Aorta (tissue), 5 donors: ENCODE results near the gene AQP7. TPM values are rescaled to one million over a fixed set of nuclear protein-coding genes. Genes with fewer than 3 reads are reported as not detected.
"Not testable (repeated sequence)": the region's sequence is repeated elsewhere in the genome, so short reads cannot be mapped to it uniquely, and the experiment has no call there.

Experiments used
- ATAC-seq: fragments of 200-7000 bp; cut with Tn5 transposase; one replicate; pipeline ENCODE4 v1.9.1; 2022; ENCODE audit warnings: moderate library complexity; ENCODE audit not compliant: low FRiP score
- DNase-seq, 2 donors: peaks; one replicate each; pipeline ENCODE4 v3.0.0-alpha.2; 2020
- H3K27ac ChIP-seq, 2 donors: one replicate each; pipeline ENCODE4 v1.5.1; 2013; ENCODE audit warnings: low read length in 2 of 2, mild to moderate bottlenecking in 2 of 2, moderate library complexity in 2 of 2, control low read depth in 1 of 2, inconsistent platforms in 1 of 2, low read depth in 1 of 2
- H3K27me3 ChIP-seq, 2 donors: one replicate each; pipeline ENCODE4 v1.6.1; 2013; ENCODE audit warnings: control low read depth in 1 of 2, low read length in 1 of 2, mild to moderate bottlenecking in 1 of 2, moderate library complexity in 1 of 2; ENCODE audit not compliant: insufficient read depth in 2 of 2, control insufficient read depth in 1 of 2
- H3K36me3 ChIP-seq, 2 donors: one replicate each; pipeline ENCODE4 v1.6.1; 2013; ENCODE audit warnings: control low read depth in 1 of 2, low read length in 1 of 2, mild to moderate bottlenecking in 1 of 2; ENCODE audit not compliant: insufficient read depth in 2 of 2, control insufficient read depth in 1 of 2
- H3K4me1 ChIP-seq, 2 donors: one replicate each; pipeline ENCODE4 v1.6.1; 2013; ENCODE audit warnings: low read length in 2 of 2, control low read depth in 1 of 2, mild to moderate bottlenecking in 1 of 2, moderate library complexity in 1 of 2; ENCODE audit not compliant: insufficient read depth in 2 of 2, control insufficient read depth in 1 of 2
- H3K4me3 ChIP-seq, 2 donors: one replicate each; pipeline ENCODE4 v1.5.1; 2013; ENCODE audit warnings: low read length in 2 of 2, control low read depth in 1 of 2, mild to moderate bottlenecking in 1 of 2
- H3K9me3 ChIP-seq: one replicate; pipeline ENCODE4 v1.6.1; 2013; ENCODE audit warnings: mild to moderate bottlenecking, low read length; ENCODE audit not compliant: control insufficient read depth
- WGBS, 2 donors: extraction: QIAGEN DNeasy Blood & Tissue Kit; methylation state at CpG; one replicate each; pipeline ENCODE4 v1.1.7; 2013; 5-methylcytosine and 5-hydroxymethylcytosine counted together
- intact Hi-C, 2 donors: fragments of 100-400 bp; cut with DNase I; formaldehyde crosslinking; loops; one replicate each; pipeline versions ENCODE4 v1.14.2 to v1.15.0; 2022
- polyA plus RNA-seq, 2 donors: library from polyadenylated mRNA; stranded (reverse); fragments of 200-250 nt; gene quantifications; one replicate each; pipeline ENCODE4 v1.2.3, GENCODE V29; 2013
- total RNA-seq, 2 donors: library from RNA; stranded (reverse); fragmentation: NEBNext Ultra II Directional; extraction: Animal tissue kit (Norgen Biotek cat#: 25700); gene quantifications; one replicate each; pipeline ENCODE4 v1.2.1, GENCODE V29; 2021
- donor health status: healthy with polysubstance abuse.
- donor health status: Bipolar disorder and iron deficiency.
- donor health status: DM: no; HTN: no; CAD: no.
- donor health status: DM: no; HTN: no; CAD: no.
- donor health status: DM: yes; HTN: yes; CAD: no.

AQP7 gene
- total and polyA plus RNA-seq, 4 donors, result 1.4 to 12.0 (median 5.9) TPM

- ATAC-seq, result no peak
- intact Hi-C loops, result loop anchor here (1.0 to 5.0 kb wide), 3 partner anchors 39 to 91 kb away; no protein-coding TSS in a partner anchor
These were observed 26.5 kb downstream of the AQP7 start for GRCh38 chr9:33375841-33376321.

GRCh38 chr9:33375238-33375840 is 27.0 kb downstream of the AQP7 start:
- Histone ChIP-seq H3K27ac (peak overlapping the region in 1 of 2 donors; percentile 34), H3K4me3 (no peak overlapping the region), H3K27me3 (no peaks in the 10 kb centered on the region), H3K4me1 (no peaks in the 10 kb centered on the region), H3K36me3 (peaks cover 0 to 2% of the 10 kb centered on the region in 2 donors), H3K9me3 (no peaks in the 10 kb centered on the region)
- intact Hi-C loops, result loop anchor here (1.0 to 5.0 kb wide), 3 partner anchors 39 to 92 kb away; no protein-coding TSS in a partner anchor
- DNase-seq, result no peak
- peak; percentile 54 for ATAC-seq
- 45 to 49% methylated on average over 15 of the region's 15 CpGs for WGBS, 2 donors

More at GRCh38 chr9:33375841-33376321, 26.5 kb downstream of the AQP7 start:
- 95 to 96% methylated on average over 7 of the region's 7 CpGs for WGBS, 2 donors
- H3K27me3 ChIP-seq, result no peaks in the 10 kb centered on the region
- peaks cover 0 to 2% of the 10 kb centered on the region in 2 donors for H3K36me3 ChIP-seq
- H3K4me3 ChIP-seq, result no peak overlapping the region
- no peaks in the 10 kb centered on the region for H3K9me3 ChIP-seq
- no peaks in the 10 kb centered on the region for H3K4me1 ChIP-seq
- no peak overlapping the region for H3K27ac ChIP-seq
- no peak for DNase-seq

GRCh38 chr9:33374634-33375237 is 27.6 kb downstream of the AQP7 start:
- H3K9me3 ChIP-seq, result no peaks in the 10 kb centered on the region
- intact Hi-C loops, result loop anchor here (1.0 to 5.0 kb wide), 3 partner anchors 40 to 93 kb away; no protein-coding TSS in a partner anchor
- H3K4me3 ChIP-seq, result no peak overlapping the region
- DNase-seq (peak in 1 of 2 donors; percentile 78), ATAC-seq (peak; percentile 90)
- WGBS, 2 donors, result 60 to 63% methylated on average over 6 of the region's 6 CpGs
- no peaks in the 10 kb centered on the region for H3K4me1 ChIP-seq
- no peak overlapping the region for H3K27ac ChIP-seq
- no peaks in the 10 kb centered on the region for H3K27me3 ChIP-seq
- peaks cover 0 to 2% of the 10 kb centered on the region in 2 donors for H3K36me3 ChIP-seq

DNA sequence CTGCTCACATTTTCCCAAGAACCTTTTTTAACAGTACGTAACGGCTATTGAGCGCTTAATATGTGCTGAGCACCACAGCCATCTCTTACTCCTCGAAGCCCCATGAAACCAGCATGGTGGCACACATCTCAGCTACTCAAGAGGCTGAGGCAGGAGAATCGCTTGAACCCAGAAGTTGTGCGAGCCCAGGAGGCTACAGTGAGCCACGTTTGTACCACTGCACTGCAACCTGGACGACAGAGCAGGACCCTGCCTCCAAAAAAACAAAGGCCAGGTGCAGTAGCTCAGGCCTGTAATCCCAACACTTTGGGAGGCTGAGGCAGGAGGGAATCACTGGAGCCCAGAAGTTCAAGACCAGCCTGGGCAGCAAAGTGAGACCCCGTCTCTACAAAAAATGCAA is 28.2 kb downstream of the AQP7 start:
- peaks cover 0 to 2% of the 10 kb centered on the region in 2 donors for H3K36me3 ChIP-seq
- no peaks in the 10 kb centered on the region for H3K4me1 ChIP-seq
- H3K27ac ChIP-seq, result no peak overlapping the region
- intact Hi-C loops, result loop anchor here in 1 of 2 donors (2.0 kb wide), 1 partner anchor 41 kb away; no protein-coding TSS in a partner anchor
- DNase-seq, result no peak
- H3K27me3 ChIP-seq, result no peaks in the 10 kb centered on the region
- WGBS, 2 donors, result 82 to 86% methylated on average over 9 of the region's 9 CpGs
- no peak overlapping the region for H3K4me3 ChIP-seq
- H3K9me3 ChIP-seq, result no peaks in the 10 kb centered on the region
- no peak for ATAC-seq

DNA sequence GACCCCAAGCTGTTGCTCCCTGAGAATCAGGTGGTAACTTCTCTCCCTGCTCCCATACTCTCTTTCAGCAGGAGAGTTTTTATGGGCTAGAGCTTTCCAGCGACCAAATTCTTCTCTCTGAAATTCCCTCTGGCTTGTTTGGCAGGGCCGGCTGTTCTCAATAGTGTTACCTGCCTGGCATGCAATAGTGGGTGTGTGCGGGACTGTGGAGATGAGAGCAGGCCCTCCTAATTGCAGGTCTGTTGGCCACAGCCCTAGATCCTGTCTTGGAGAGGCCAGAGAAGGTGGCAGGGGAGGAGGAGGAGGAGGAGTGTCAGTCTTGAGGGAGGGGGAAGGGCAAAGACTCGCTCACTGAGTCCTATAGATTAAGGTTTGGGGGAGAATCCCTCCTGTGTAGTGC is 29.5 kb downstream of the AQP7 start:
- Histone ChIP-seq H3K4me1 (no peaks in the 10 kb centered on the region), H3K9me3 (no peaks in the 10 kb centered on the region), H3K36me3 (peaks cover 0 to 6% of the 10 kb centered on the region in 2 donors), H3K27me3 (no peaks in the 10 kb centered on the region), H3K27ac (no peak overlapping the region), H3K4me3 (no peak overlapping the region)
- 76 to 79% methylated on average over 4 of the region's 4 CpGs for WGBS, 2 donors
- no peak for DNase-seq
- ATAC-seq, result no peak
- intact Hi-C loops, result no loop called here

- Histone ChIP-seq H3K4me3 (no peak overlapping the region), H3K27ac (no peak overlapping the region), H3K27me3 (no peaks in the 10 kb centered on the region), H3K36me3 (peaks cover 5 to 10% of the 10 kb centered on the region in 2 donors), H3K9me3 (no peaks in the 10 kb centered on the region), H3K4me1 (no peaks in the 10 kb centered on the region)
- ATAC-seq, result no peak
- no peak for DNase-seq
- intact Hi-C loops, result no loop called here
- 86 to 91% methylated on average over 2 of the region's 2 CpGs for WGBS, 2 donors
These were observed 35.3 kb downstream of the AQP7 start for GRCh38 chr9:33366979-33367480.

DNA sequence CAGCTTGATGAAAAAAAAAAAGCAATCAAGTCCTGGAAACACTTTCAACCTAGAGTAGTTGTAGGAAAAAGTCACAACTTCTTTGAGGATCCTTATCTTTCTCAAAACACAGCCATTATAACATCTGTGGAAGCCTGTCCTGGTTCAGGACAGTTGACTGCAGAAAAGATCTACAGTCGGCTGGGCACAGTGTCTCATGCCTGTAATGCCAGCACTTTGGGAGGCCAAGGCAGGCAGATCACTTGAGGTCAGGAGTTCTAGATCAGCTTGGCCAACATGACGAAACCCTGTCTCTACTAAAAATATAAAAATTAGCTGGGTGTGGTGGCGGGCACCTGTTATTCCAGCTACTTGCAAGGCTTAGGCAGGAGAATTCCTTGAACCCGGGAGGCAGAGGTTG is 37.6 kb downstream of the AQP7 start:
- H3K36me3 ChIP-seq, DNase-seq, ATAC-seq, H3K4me3 ChIP-seq, intact Hi-C loops, H3K27me3 ChIP-seq, H3K9me3 ChIP-seq, H3K4me1 ChIP-seq, H3K27ac ChIP-seq: not testable (repeated sequence)
- WGBS, 2 donors, result 94% methylated on average over 4 of the region's 4 CpGs

- no peak overlapping the region for H3K27ac ChIP-seq
- no peak overlapping the region for H3K4me3 ChIP-seq
- WGBS, 2 donors, result 84 to 96% methylated on average over 2 of the region's 2 CpGs
- intact Hi-C loops, result no loop called here
- no peak for ATAC-seq
- no peaks in the 10 kb centered on the region for H3K4me1 ChIP-seq
- no peaks in the 10 kb centered on the region for H3K27me3 ChIP-seq
- H3K9me3 ChIP-seq, result no peaks in the 10 kb centered on the region
- no peak for DNase-seq
- H3K36me3 ChIP-seq, result peaks cover 5 to 8% of the 10 kb centered on the region in 2 donors
These were observed 38.2 kb downstream of the AQP7 start for GRCh38 chr9:33364127-33364526.
